Measurements from ENCODE around the gene HOXA1. TPM values are rescaled to one million over a fixed set of nuclear protein-coding genes. Genes with fewer than 3 reads are reported as not detected.

HOXA1 gene
- polyA plus RNA-seq, 1 experiment, result 2.9 TPM

GRCh38 chr7:27114881-27115220 is 19.1 kb upstream of the HOXA1 start:
- no peak for DNase-seq (ENCODE audit: low read depth, low spot score)
- no peak for TF ChIP-seq CTCF (IDR thresholded peaks at IDR 0.05; ENCODE audit: low read depth, low read length)
- ChIA-PET CTCF (interaction anchor here (1.1 to 1.7 kb wide), 7 partner anchors 10 to 283 kb away, joined by 3 to 12 read pairs (median 4); partner anchors contain the start of gene HOXA5), POLR2A (interaction anchor here (0.6 to 1.9 kb wide), 12 partner anchors 10 to 83 kb away, joined by 3 to 11 read pairs (median 6); partner anchors contain the start of genes HOXA1 and HOXA5)
- peak overlapping the region; percentile 98 for H3K27ac ChIP-seq (ENCODE audit: low read depth, low read length)
- no peaks in the 10 kb centered on the region for H3K27me3 ChIP-seq (ENCODE audit: control insufficient read depth, insufficient read depth, low read length)
- peak overlapping the region; percentile 84 for H3K4me3 ChIP-seq (ENCODE audit: low read depth, low read length)
- no peaks in the 10 kb centered on the region for H3K9me3 ChIP-seq (ENCODE audit: control insufficient read depth, insufficient read depth, low read length)

GRCh38 chr7:27113991-27114769 is 18.4 kb upstream of the HOXA1 start:
- ChIA-PET POLR2A (interaction anchor here (0.5 to 1.9 kb wide), 11 partner anchors 9 to 916 kb away, joined by 3 to 11 read pairs (median 3); partner anchors contain the start of genes HOXA4 and HOXA5), CTCF (interaction anchor here (1.1 to 1.7 kb wide), 6 partner anchors 10 to 283 kb away, joined by 3 to 4 read pairs (median 4); no protein-coding TSS in a partner anchor)
- Histone ChIP-seq H3K4me3 (ENCODE audit: low read depth, low read length) (peak overlapping the region; percentile 84), H3K9me3 (ENCODE audit: control insufficient read depth, insufficient read depth, low read length) (no peaks in the 10 kb centered on the region), H3K27ac (ENCODE audit: low read depth, low read length) (peak overlapping the region; percentile 98), H3K27me3 (ENCODE audit: control insufficient read depth, insufficient read depth, low read length) (no peaks in the 10 kb centered on the region)
- no peak for TF ChIP-seq CTCF (IDR thresholded peaks at IDR 0.05; ENCODE audit: low read depth, low read length)
- no peak for DNase-seq (ENCODE audit: low read depth, low spot score)

- TF ChIP-seq CTCF (IDR thresholded peaks at IDR 0.05; ENCODE audit: low read depth, low read length), result no peak
- peak overlapping the region; percentile 98 for H3K27ac ChIP-seq (ENCODE audit: low read depth, low read length)
- CTCF ChIA-PET, result interaction anchor here (0.6 to 1.0 kb wide), 4 partner anchors 28 to 435 kb away, joined by 3 to 8 read pairs (median 4); partner anchors contain the start of gene HOXA5
- POLR2A ChIA-PET, result interaction anchor here (0.6 to 1.8 kb wide), 10 partner anchors 8 to 39 kb away, joined by 3 to 9 read pairs (median 3); partner anchors contain the start of genes HOXA3, HOXA4 and HOXA5
- no peaks in the 10 kb centered on the region for H3K9me3 ChIP-seq (ENCODE audit: control insufficient read depth, insufficient read depth, low read length)
- DNase-seq (ENCODE audit: low read depth, low spot score), result peak; percentile 82
- no peaks in the 10 kb centered on the region for H3K27me3 ChIP-seq (ENCODE audit: control insufficient read depth, insufficient read depth, low read length)
- peak overlapping the region; percentile 84 for H3K4me3 ChIP-seq (ENCODE audit: low read depth, low read length)
Measured at GRCh38 chr7:27112955-27113949, 17.5 kb upstream of the HOXA1 start.

GRCh38 chr7:27112361-27112760 is 16.6 kb upstream of the HOXA1 start:
- DNase-seq (ENCODE audit: low read depth, low spot score), result no peak

More at GRCh38 chr7:27112361-27112760, 16.6 kb upstream of the HOXA1 start:
- Histone ChIP-seq H3K27ac (ENCODE audit: low read depth, low read length) (no peak overlapping the region), H3K4me3 (ENCODE audit: low read depth, low read length) (peak overlapping the region; percentile 84), H3K27me3 (ENCODE audit: control insufficient read depth, insufficient read depth, low read length) (no peaks in the 10 kb centered on the region), H3K9me3 (ENCODE audit: control insufficient read depth, insufficient read depth, low read length) (no peaks in the 10 kb centered on the region)
- no peak for TF ChIP-seq CTCF (IDR thresholded peaks at IDR 0.05; ENCODE audit: low read depth, low read length)
- ChIA-PET POLR2A (interaction anchor here (0.7 to 1.5 kb wide), 4 partner anchors 11 to 40 kb away, joined by 3 to 6 read pairs (median 3); partner anchors contain the start of gene HOXA3), CTCF (interaction anchor here (0.6 to 1.0 kb wide), 4 partner anchors 29 to 434 kb away, joined by 3 to 8 read pairs (median 4); partner anchors contain the start of gene HOXA5)

All from AG04450 (cell line).